HCT116 (cell line): ENCODE data around the gene ALDH1A1.

Source experiments
- CTCF ChIP-seq, 3 experiments: fragments of 200-600 bp in 1 of 3; sonication (generic) in 1 of 3; IDR thresholded peaks in 2 of 3; conservative IDR thresholded peaks in 1 of 3; 2 replicates each; pipeline ENCODE4 v1.5.1; 2012 to 2017; ENCODE audit warnings: low read depth in 2 of 3, low read length in 2 of 3, antibody characterized with exemption in 1 of 3, borderline replicate concordance in 1 of 3, control low read depth in 1 of 3, mild to moderate bottlenecking in 1 of 3, mixed read lengths in 1 of 3, mixed run types in 1 of 3, moderate library complexity in 1 of 3; ENCODE audit not compliant: insufficient read depth in 1 of 3
- POLR2A ChIP-seq: IDR thresholded peaks from 2 replicates; pipeline ENCODE4 v1.7.0; 2011; ENCODE audit warnings: borderline replicate concordance; ENCODE audit not compliant: insufficient read depth, insufficient read length; ENCODE audit errors: extremely low read depth

DNA sequence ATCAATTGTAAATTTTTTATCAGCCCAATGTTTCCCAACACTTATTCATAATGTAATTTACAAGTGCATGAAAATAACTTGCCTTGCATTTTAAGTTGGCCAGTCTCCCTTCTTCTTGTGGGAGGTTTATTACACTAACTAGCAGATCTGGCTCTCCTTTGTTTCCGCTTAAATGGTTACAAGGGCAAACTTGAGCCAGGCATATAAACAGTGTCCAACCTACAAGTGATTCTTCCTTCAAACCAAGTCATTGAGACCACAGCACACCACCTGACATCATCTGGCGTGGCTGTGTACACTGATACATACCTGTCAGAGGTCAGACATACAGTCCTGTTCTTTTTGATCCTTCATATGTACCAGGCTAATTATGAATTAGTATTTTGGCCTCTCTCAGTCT, 80.1 kb downstream of the ALDH1A1 start:
- no peak for TF ChIP-seq POLR2A
- no peak for TF ChIP-seq CTCF (IDR thresholded peaks at IDR 0.05 in 2 of 3, conservative IDR thresholded peaks at IDR 0.05 in 1 of 3; ENCODE audit: borderline replicate concordance in 1 of 3, insufficient read depth in 1 of 3, low read depth in 2 of 3, low read length in 2 of 3)
